Sigmoid colon (tissue), 7 donors: ENCODE measurements around the gene BMP5. TPM values are rescaled to one million over a fixed set of nuclear protein-coding genes. Genes with fewer than 3 reads are reported as not detected.

Source experiments
- DNase-seq: peaks from one replicate; pipeline ENCODE4 v3.0.0-alpha.2; 2019
- H3K27ac ChIP-seq, 4 donors: fragments of 200-600 bp; sonication (generic); one replicate each; pipeline ENCODE4 v1.5.1; 2016 to 2019; ENCODE audit warnings: mild to moderate bottlenecking in 1 of 4
- H3K27me3 ChIP-seq, 3 donors: fragments of 200-600 bp; sonication (generic); one replicate each; pipeline ENCODE4 v1.5.1; 2019; ENCODE audit warnings: mild to moderate bottlenecking in 1 of 3
- H3K36me3 ChIP-seq, 4 donors: fragments of 200-600 bp; sonication (generic); one replicate each; pipeline ENCODE4 v1.5.1; 2016 to 2019
- H3K4me1 ChIP-seq, 4 donors: fragments of 200-600 bp; sonication (generic); one replicate each; pipeline ENCODE4 v1.5.1; 2017 to 2019
- H3K4me3 ChIP-seq, 4 donors: fragments of 200-600 bp; sonication (generic); one replicate each; pipeline ENCODE4 v1.5.1; 2017 to 2019; ENCODE audit warnings: mild to moderate bottlenecking in 2 of 4, moderate library complexity in 1 of 4
- H3K9me3 ChIP-seq, 4 donors: fragments of 200-600 bp in 3 of 4; sonication (generic) in 3 of 4; one replicate each; pipeline versions ENCODE4 v1.5.1 to v1.6.1; 2013 to 2019
- EP300 ChIP-seq, 4 donors: sonication (generic); formaldehyde crosslinking; IDR thresholded peaks; one replicate each; pipeline ENCODE4 v1.6.1; 2017; ENCODE audit warnings: antibody characterized with exemption in 4 of 4
- POLR2A ChIP-seq, 2 donors: fragments of 450-650 bp; IDR thresholded peaks; one replicate each; pipeline ENCODE4 v1.6.1; 2016; ENCODE audit warnings: antibody characterized with exemption in 2 of 2, mild to moderate bottlenecking in 2 of 2, moderate library complexity in 2 of 2
- POLR2AphosphoS5 ChIP-seq, 4 donors: sonication (generic); formaldehyde crosslinking; IDR thresholded peaks; one replicate each; pipeline ENCODE4 v1.6.1; 2017; ENCODE audit warnings: antibody characterized with exemption in 4 of 4
- WGBS, 2 donors: extraction: QIAGEN DNeasy Blood & Tissue Kit; methylation state at CpG; one replicate each; pipeline ENCODE4 v1.1.7; 2013; 5-methylcytosine and 5-hydroxymethylcytosine counted together
- intact Hi-C: fragments of 100-400 bp; cut with DNase I; formaldehyde crosslinking; loops from one replicate; pipeline ENCODE4 v1.15.1; 2023
- polyA plus RNA-seq, 3 donors: library from polyadenylated mRNA; stranded (reverse); fragments of 200-250 nt; gene quantifications; one replicate each; pipeline ENCODE4 v1.2.3, GENCODE V29; 2013
- total RNA-seq, 4 donors: library from RNA; depleted of rRNA; stranded (reverse); fragments of >200 nt; gene quantifications; one replicate each; pipeline ENCODE4 v1.1.0, GENCODE V29; 2016
- TF ChIP-seq, protein P1 (sequence below), 4 experiments: fragments of 450-650 bp in 3 of 4; fragments of 200-600 bp in 1 of 4; IDR thresholded peaks; one replicate each; pipeline ENCODE4 v1.5.1; 2016 to 2019; ENCODE audit warnings: antibody characterized with exemption in 4 of 4, mild to moderate bottlenecking in 3 of 4, moderate library complexity in 2 of 4
- donor health status: healthy with polysubstance abuse.
- donor health status: Bipolar disorder and iron deficiency.
- donor health status: healthy.

Gene BMP5
- total and polyA plus RNA-seq, 7 donors: under 0.01 to 2.4 (median 0.76) TPM; not detected in 2

GRCh38 chr6:55734256-55734655, 141.1 kb downstream of the BMP5 start:
- DNase-seq: no peak
- intact Hi-C loops: no loop called here

GRCh38 chr6:55729665-55730064, 145.7 kb downstream of the BMP5 start:
- no peaks in the 10 kb centered on the region for H3K9me3 ChIP-seq
- no peaks in the 10 kb centered on the region for H3K36me3 ChIP-seq
- TF ChIP-seq POLR2AphosphoS5 (IDR thresholded peaks at IDR 0.05) (no peak), EP300 (IDR thresholded peaks at IDR 0.05) (no peak), POLR2A (IDR thresholded peaks at IDR 0.05) (no peak)
- TF ChIP-seq, protein P1, sequence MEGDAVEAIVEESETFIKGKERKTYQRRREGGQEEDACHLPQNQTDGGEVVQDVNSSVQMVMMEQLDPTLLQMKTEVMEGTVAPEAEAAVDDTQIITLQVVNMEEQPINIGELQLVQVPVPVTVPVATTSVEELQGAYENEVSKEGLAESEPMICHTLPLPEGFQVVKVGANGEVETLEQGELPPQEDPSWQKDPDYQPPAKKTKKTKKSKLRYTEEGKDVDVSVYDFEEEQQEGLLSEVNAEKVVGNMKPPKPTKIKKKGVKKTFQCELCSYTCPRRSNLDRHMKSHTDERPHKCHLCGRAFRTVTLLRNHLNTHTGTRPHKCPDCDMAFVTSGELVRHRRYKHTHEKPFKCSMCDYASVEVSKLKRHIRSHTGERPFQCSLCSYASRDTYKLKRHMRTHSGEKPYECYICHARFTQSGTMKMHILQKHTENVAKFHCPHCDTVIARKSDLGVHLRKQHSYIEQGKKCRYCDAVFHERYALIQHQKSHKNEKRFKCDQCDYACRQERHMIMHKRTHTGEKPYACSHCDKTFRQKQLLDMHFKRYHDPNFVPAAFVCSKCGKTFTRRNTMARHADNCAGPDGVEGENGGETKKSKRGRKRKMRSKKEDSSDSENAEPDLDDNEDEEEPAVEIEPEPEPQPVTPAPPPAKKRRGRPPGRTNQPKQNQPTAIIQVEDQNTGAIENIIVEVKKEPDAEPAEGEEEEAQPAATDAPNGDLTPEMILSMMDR (IDR thresholded peaks at IDR 0.05): no peak
- H3K4me1 ChIP-seq: peaks cover 0 to 3% (median 0%) of the 10 kb centered on the region in 4 donors
- intact Hi-C loops: no loop called here
- H3K4me3 ChIP-seq: no peak overlapping the region
- no peaks in the 10 kb centered on the region for H3K27me3 ChIP-seq
- DNase-seq: no peak
- H3K27ac ChIP-seq: no peak overlapping the region

More at GRCh38 chr6:55734256-55734655, 141.1 kb downstream of the BMP5 start:
- H3K4me1 ChIP-seq: no peaks in the 10 kb centered on the region
- H3K9me3 ChIP-seq: no peaks in the 10 kb centered on the region
- TF ChIP-seq POLR2A (IDR thresholded peaks at IDR 0.05) (no peak), POLR2AphosphoS5 (IDR thresholded peaks at IDR 0.05) (no peak), EP300 (IDR thresholded peaks at IDR 0.05) (no peak)
- TF ChIP-seq, protein P1 (IDR thresholded peaks at IDR 0.05): no peak
- H3K27me3 ChIP-seq: no peaks in the 10 kb centered on the region
- no peaks in the 10 kb centered on the region for H3K36me3 ChIP-seq
- H3K27ac ChIP-seq: no peak overlapping the region
- no peak overlapping the region for H3K4me3 ChIP-seq

DNA sequence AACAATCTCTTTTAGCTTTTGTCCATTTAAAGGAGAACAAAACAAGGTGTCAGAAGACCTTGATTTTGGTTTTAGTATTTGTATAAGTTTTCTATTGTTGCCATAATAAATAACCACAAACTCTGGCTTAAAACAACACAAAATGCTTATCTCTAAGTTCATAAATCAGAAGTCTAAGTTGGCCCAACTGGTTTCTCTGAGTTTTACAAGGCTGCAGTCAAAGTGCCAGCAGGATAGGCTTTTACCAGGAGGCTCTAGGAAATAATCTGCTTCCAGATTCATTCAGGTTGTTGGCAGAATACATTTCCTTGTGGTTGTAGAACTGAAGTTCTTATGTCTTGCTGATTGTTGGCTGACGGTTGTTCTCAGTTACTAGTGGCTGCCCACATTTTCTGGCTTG, 149.2 kb downstream of the BMP5 start:
- TF ChIP-seq POLR2AphosphoS5 (IDR thresholded peaks at IDR 0.05) (no peak), POLR2A (IDR thresholded peaks at IDR 0.05) (no peak), EP300 (IDR thresholded peaks at IDR 0.05) (no peak)
- TF ChIP-seq, protein P1 (IDR thresholded peaks at IDR 0.05): no peak
- WGBS, 2 donors: 22 to 59% methylated on average over 1 of the region's 1 CpG
- Histone ChIP-seq H3K9me3 (no peaks in the 10 kb centered on the region), H3K27me3 (no peaks in the 10 kb centered on the region), H3K4me1 (peaks cover 0 to 3% (median 0%) of the 10 kb centered on the region in 4 donors), H3K36me3 (no peaks in the 10 kb centered on the region), H3K27ac (no peak overlapping the region), H3K4me3 (no peak overlapping the region)
- intact Hi-C loops: no loop called here
- DNase-seq: no peak

GRCh38 chr6:55714831-55715230, 160.6 kb downstream of the BMP5 start:
- Histone ChIP-seq H3K27ac (no peak overlapping the region), H3K4me1 (peaks cover 0 to 5% (median 0%) of the 10 kb centered on the region in 4 donors), H3K36me3 (no peaks in the 10 kb centered on the region), H3K27me3 (no peaks in the 10 kb centered on the region), H3K9me3 (no peaks in the 10 kb centered on the region), H3K4me3 (no peak overlapping the region)
- WGBS, 2 donors: 71 to 74% methylated on average over 4 of the region's 4 CpGs
- intact Hi-C loops: no loop called here
- TF ChIP-seq POLR2A (IDR thresholded peaks at IDR 0.05) (no peak), POLR2AphosphoS5 (IDR thresholded peaks at IDR 0.05) (no peak), EP300 (IDR thresholded peaks at IDR 0.05) (no peak)
- TF ChIP-seq, protein P1 (IDR thresholded peaks at IDR 0.05): no peak
- no peak for DNase-seq

DNA sequence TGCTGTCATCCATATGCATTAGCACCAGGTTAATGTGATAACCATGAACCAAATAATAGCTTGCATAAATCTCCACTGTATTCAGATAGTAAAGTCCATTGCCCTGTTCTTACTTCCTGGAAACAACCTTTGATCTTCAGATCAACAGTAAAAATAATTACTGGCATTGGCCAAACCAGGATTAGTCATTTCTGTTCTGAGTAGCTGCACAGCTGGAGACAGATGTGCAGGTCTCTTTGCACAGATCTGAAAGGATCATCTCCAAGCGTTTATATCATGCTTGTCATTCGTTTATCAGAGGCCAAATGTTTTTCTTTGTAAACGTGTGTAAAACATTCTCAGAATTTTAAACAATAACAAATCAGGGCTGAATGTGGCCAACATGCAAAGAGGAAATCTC, 162.0 kb downstream of the BMP5 start:
- no peaks in the 10 kb centered on the region for H3K27me3 ChIP-seq
- intact Hi-C loops: no loop called here
- no peak for TF ChIP-seq EP300 (IDR thresholded peaks at IDR 0.05)
- TF ChIP-seq POLR2A (IDR thresholded peaks at IDR 0.05): no peak
- TF ChIP-seq, protein P1 (IDR thresholded peaks at IDR 0.05): no peak
- peak in 2 of 4 donors; percentile 19 to 29 for TF ChIP-seq POLR2AphosphoS5 (IDR thresholded peaks at IDR 0.05)
- H3K36me3 ChIP-seq: no peaks in the 10 kb centered on the region
- no peaks in the 10 kb centered on the region for H3K9me3 ChIP-seq
- no peak overlapping the region for H3K27ac ChIP-seq
- peaks cover 0 to 5% (median 0%) of the 10 kb centered on the region in 4 donors for H3K4me1 ChIP-seq
- WGBS, 2 donors: 17 to 51% methylated on average over 3 of the region's 3 CpGs
- no peak for DNase-seq
- no peak overlapping the region for H3K4me3 ChIP-seq
